Subcutaneous abdominal adipose tissue (tissue), 5 donors: ENCODE results near the gene ADAMTS15.

Experiments
- H3K27ac ChIP-seq: one replicate; pipeline ENCODE4 v1.7.0; 2013; ENCODE audit warnings: low read depth, mild to moderate bottlenecking, inconsistent platforms, low read length, moderate library complexity
- H3K27me3 ChIP-seq, 5 donors: one replicate each; pipeline ENCODE4 v1.7.0; 2013; ENCODE audit warnings: low read length in 5 of 5, inconsistent platforms in 1 of 5; ENCODE audit not compliant: control insufficient read depth in 5 of 5, insufficient read depth in 4 of 5
- H3K36me3 ChIP-seq, 5 donors: one replicate each; pipeline ENCODE4 v1.7.0; 2013; ENCODE audit warnings: low read length in 5 of 5; ENCODE audit not compliant: control insufficient read depth in 5 of 5, insufficient read depth in 5 of 5
- H3K4me1 ChIP-seq, 5 donors: one replicate each; pipeline ENCODE4 v1.7.0; 2013; ENCODE audit warnings: low read length in 5 of 5, mild to moderate bottlenecking in 3 of 5, moderate library complexity in 1 of 5; ENCODE audit not compliant: control insufficient read depth in 5 of 5, insufficient read depth in 5 of 5
- H3K4me3 ChIP-seq, 5 donors: one replicate each; pipeline ENCODE4 v1.7.0; 2013; ENCODE audit warnings: low read length in 5 of 5, low read depth in 1 of 5
- H3K9ac ChIP-seq, 5 donors: one replicate each; pipeline ENCODE4 v1.7.0; 2013; ENCODE audit warnings: low read length in 5 of 5, mild to moderate bottlenecking in 4 of 5, moderate library complexity in 3 of 5
- H3K9me3 ChIP-seq, 5 donors: one replicate each; pipeline ENCODE4 v1.7.0; 2013; ENCODE audit warnings: low read length in 5 of 5; ENCODE audit not compliant: control insufficient read depth in 5 of 5
- donor health status: healthy.
- donor health status: healthy.
- donor health status: healthy.
- donor health status: healthy.
- donor health status: healthy.

ADAMTS15 gene

GRCh38 chr11:130508913-130509312, 60.5 kb downstream of the ADAMTS15 start:
- no peak overlapping the region for H3K9ac ChIP-seq
- H3K36me3 ChIP-seq: no peaks in the 10 kb centered on the region
- H3K4me3 ChIP-seq: no peak overlapping the region
- H3K9me3 ChIP-seq: peaks cover 0 to 5% (median 0%) of the 10 kb centered on the region in 5 donors
- H3K27ac ChIP-seq: no peak overlapping the region
- H3K27me3 ChIP-seq: no peaks in the 10 kb centered on the region
- H3K4me1 ChIP-seq: peaks cover 0 to 4% (median 0%) of the 10 kb centered on the region in 5 donors

GRCh38 chr11:130509942-130510341, 61.5 kb downstream of the ADAMTS15 start:
- Histone ChIP-seq H3K4me1 (peaks cover 0 to 8% (median 3%) of the 10 kb centered on the region in 5 donors), H3K4me3 (no peak overlapping the region), H3K27me3 (no peaks in the 10 kb centered on the region), H3K9me3 (peaks cover 0 to 5% (median 0%) of the 10 kb centered on the region in 5 donors), H3K27ac (no peak overlapping the region), H3K9ac (no peak overlapping the region), H3K36me3 (no peaks in the 10 kb centered on the region)

GRCh38 chr11:130510407-130511006, 62.1 kb downstream of the ADAMTS15 start:
- H3K9ac ChIP-seq: no peak overlapping the region
- no peaks in the 10 kb centered on the region for H3K36me3 ChIP-seq
- no peak overlapping the region for H3K4me3 ChIP-seq
- H3K27ac ChIP-seq: no peak overlapping the region
- H3K4me1 ChIP-seq: peaks cover 0 to 10% (median 3%) of the 10 kb centered on the region in 5 donors
- H3K9me3 ChIP-seq: peaks cover 0 to 5% (median 0%) of the 10 kb centered on the region in 5 donors
- no peaks in the 10 kb centered on the region for H3K27me3 ChIP-seq

GRCh38 chr11:130511765-130512164, 63.3 kb downstream of the ADAMTS15 start:
- no peaks in the 10 kb centered on the region for H3K27me3 ChIP-seq
- H3K36me3 ChIP-seq: no peaks in the 10 kb centered on the region
- no peak overlapping the region for H3K27ac ChIP-seq
- H3K4me3 ChIP-seq: no peak overlapping the region
- no peak overlapping the region for H3K9ac ChIP-seq
- H3K9me3 ChIP-seq: peaks cover 0 to 5% (median 0%) of the 10 kb centered on the region in 5 donors
- peaks cover 0 to 10% (median 3%) of the 10 kb centered on the region in 5 donors for H3K4me1 ChIP-seq

GRCh38 chr11:130512662-130513061, 64.2 kb downstream of the ADAMTS15 start:
- Histone ChIP-seq H3K4me3 (no peak overlapping the region), H3K4me1 (peaks cover 0 to 10% (median 3%) of the 10 kb centered on the region in 5 donors), H3K36me3 (no peaks in the 10 kb centered on the region), H3K27ac (no peak overlapping the region), H3K9me3 (no peaks in the 10 kb centered on the region), H3K9ac (no peak overlapping the region), H3K27me3 (no peaks in the 10 kb centered on the region)

GRCh38 chr11:130513132-130513531, 64.7 kb downstream of the ADAMTS15 start:
- Histone ChIP-seq H3K9ac (no peak overlapping the region), H3K27ac (no peak overlapping the region), H3K4me3 (no peak overlapping the region), H3K27me3 (no peaks in the 10 kb centered on the region), H3K4me1 (peaks cover 0 to 10% (median 3%) of the 10 kb centered on the region in 5 donors), H3K9me3 (no peaks in the 10 kb centered on the region), H3K36me3 (no peaks in the 10 kb centered on the region)

GRCh38 chr11:130514316-130514715, 65.9 kb downstream of the ADAMTS15 start:
- H3K27ac ChIP-seq: no peak overlapping the region
- H3K4me3 ChIP-seq: no peak overlapping the region
- no peaks in the 10 kb centered on the region for H3K9me3 ChIP-seq
- H3K4me1 ChIP-seq: peaks cover 0 to 15% (median 4%) of the 10 kb centered on the region in 5 donors
- H3K36me3 ChIP-seq: no peaks in the 10 kb centered on the region
- H3K9ac ChIP-seq: no peak overlapping the region
- no peaks in the 10 kb centered on the region for H3K27me3 ChIP-seq

- H3K36me3 ChIP-seq: no peaks in the 10 kb centered on the region
- peaks cover 2 to 17% (median 10%) of the 10 kb centered on the region in 5 donors for H3K4me1 ChIP-seq
- no peak overlapping the region for H3K27ac ChIP-seq
- no peak overlapping the region for H3K9ac ChIP-seq
- H3K27me3 ChIP-seq: no peaks in the 10 kb centered on the region
- H3K4me3 ChIP-seq: no peak overlapping the region
- no peaks in the 10 kb centered on the region for H3K9me3 ChIP-seq
Measured at GRCh38 chr11:130514851-130515250, 66.4 kb downstream of the ADAMTS15 start.

GRCh38 chr11:130515829-130516553, 67.5 kb downstream of the ADAMTS15 start:
- Histone ChIP-seq H3K4me3 (no peak overlapping the region), H3K9ac (no peak overlapping the region), H3K4me1 (peaks cover 6 to 26% (median 17%) of the 10 kb centered on the region in 5 donors), H3K36me3 (no peaks in the 10 kb centered on the region), H3K27ac (no peak overlapping the region), H3K9me3 (no peaks in the 10 kb centered on the region), H3K27me3 (peaks cover 0 to 3% (median 0%) of the 10 kb centered on the region in 5 donors)
